ENCODE data around the gene VWF. TPM values are rescaled to one million over a fixed set of nuclear protein-coding genes. Genes with fewer than 3 reads are reported as not detected.

VWF gene
- total and polyA plus RNA-seq, 2 donors (not counting 1 experiment from before 2014, with no cell fraction given): not detected

DNA sequence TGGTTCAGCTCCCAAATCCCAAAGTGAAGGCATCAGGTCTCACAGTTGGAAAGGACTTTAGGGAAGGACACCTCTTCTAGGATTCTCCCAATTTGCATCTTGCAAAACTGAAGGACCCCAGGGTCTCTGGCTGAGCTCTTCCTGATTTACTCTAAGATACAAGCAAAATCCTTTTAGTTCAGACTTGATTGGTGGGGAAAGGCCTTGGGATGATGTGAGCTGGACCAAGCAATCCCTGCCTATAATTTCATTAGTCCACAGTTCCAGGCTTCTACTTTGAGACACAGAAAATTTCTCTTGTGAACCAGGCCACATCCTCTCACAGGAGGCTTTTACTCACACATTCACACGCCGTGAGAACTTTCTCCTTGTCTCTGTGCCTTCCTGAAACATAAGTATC lies 23.6 kb upstream of the VWF start:
- CTCF ChIA-PET: no interaction called here
- H3K4me3 Mint-ChIP-seq: no peak overlapping the region
- ATAC-seq (ENCODE audit: low read depth): no peak

GRCh38 chr12:6146951-6147350 lies 22.5 kb upstream of the VWF start:
- H3K4me3 Mint-ChIP-seq: no peak overlapping the region
- POLR2A ChIA-PET: no interaction called here

More for the DNA sequence above, 23.6 kb upstream of the VWF start:
- POLR2A ChIA-PET: no interaction called here
- Histone ChIP-seq H4K20me1 (ENCODE audit: control insufficient read depth, insufficient read depth, low read length, poor library complexity, severe bottlenecking) (no peaks in the 10 kb centered on the region), H3K9me3 (ENCODE audit: control extremely low read depth in 1 of 3, control insufficient read depth in 2 of 3, insufficient read depth in 1 of 3, low read length in 2 of 3) (no peaks in the 10 kb centered on the region), H3K27ac (ENCODE audit: low read length in 2 of 2) (no peak overlapping the region), H3K4me3 (ENCODE audit: control extremely low read depth in 1 of 5, extremely low read depth in 1 of 5, insufficient read depth in 1 of 5, low read depth in 2 of 5, low read length in 4 of 5) (no peak overlapping the region), H3K9ac (ENCODE audit: low read length) (no peak overlapping the region), H2AFZ (ENCODE audit: insufficient read depth, low read depth, low read length, poor library complexity, severe bottlenecking) (no peak overlapping the region), H3K79me2 (ENCODE audit: control insufficient read depth, insufficient read depth, low read length) (no peaks in the 10 kb centered on the region), H3K4me1 (ENCODE audit: control insufficient read depth in 2 of 2, insufficient read depth in 2 of 2, low read length in 2 of 2) (peaks cover 6 to 12% of the 10 kb centered on the region in 2 donors), H3K4me2 (replicated peaks; ENCODE audit: low read depth, low read length, poor library complexity, severe bottlenecking) (no peak overlapping the region), H3K27me3 (replicated peaks in 1 of 4; ENCODE audit: control extremely low read depth in 1 of 4, control insufficient read depth in 3 of 4, insufficient read depth in 4 of 4, low read length in 3 of 4) (no peaks in the 10 kb centered on the region), H3K36me3 (replicated peaks in 1 of 2; ENCODE audit: control extremely low read depth in 1 of 2, control insufficient read depth in 1 of 2, extremely low read depth in 1 of 2, insufficient read depth in 2 of 2, low read length in 1 of 2) (no peaks in the 10 kb centered on the region)
- WGBS (ENCODE audit: insufficient coverage): no CpG with 5 or more reads among the region's 2 CpGs
- no peaks in the 10 kb centered on the region for H3K9me3 Mint-ChIP-seq (ENCODE audit: insufficient read depth)
- H3K4me1 Mint-ChIP-seq: peaks cover 5% of the 10 kb centered on the region
- no peak for DNase-seq
- peaks cover 6% of the 10 kb centered on the region for H3K27me3 Mint-ChIP-seq
- intact Hi-C loops (cut with micrococcal nuclease): no loop called here
- no peak overlapping the region for H3K27ac Mint-ChIP-seq
- TF ChIP-seq, protein P1, sequence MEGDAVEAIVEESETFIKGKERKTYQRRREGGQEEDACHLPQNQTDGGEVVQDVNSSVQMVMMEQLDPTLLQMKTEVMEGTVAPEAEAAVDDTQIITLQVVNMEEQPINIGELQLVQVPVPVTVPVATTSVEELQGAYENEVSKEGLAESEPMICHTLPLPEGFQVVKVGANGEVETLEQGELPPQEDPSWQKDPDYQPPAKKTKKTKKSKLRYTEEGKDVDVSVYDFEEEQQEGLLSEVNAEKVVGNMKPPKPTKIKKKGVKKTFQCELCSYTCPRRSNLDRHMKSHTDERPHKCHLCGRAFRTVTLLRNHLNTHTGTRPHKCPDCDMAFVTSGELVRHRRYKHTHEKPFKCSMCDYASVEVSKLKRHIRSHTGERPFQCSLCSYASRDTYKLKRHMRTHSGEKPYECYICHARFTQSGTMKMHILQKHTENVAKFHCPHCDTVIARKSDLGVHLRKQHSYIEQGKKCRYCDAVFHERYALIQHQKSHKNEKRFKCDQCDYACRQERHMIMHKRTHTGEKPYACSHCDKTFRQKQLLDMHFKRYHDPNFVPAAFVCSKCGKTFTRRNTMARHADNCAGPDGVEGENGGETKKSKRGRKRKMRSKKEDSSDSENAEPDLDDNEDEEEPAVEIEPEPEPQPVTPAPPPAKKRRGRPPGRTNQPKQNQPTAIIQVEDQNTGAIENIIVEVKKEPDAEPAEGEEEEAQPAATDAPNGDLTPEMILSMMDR (IDR thresholded peaks at IDR 0.05): no peak
- no peak for TF ChIP-seq EZH2 (IDR thresholded peaks at IDR 0.05; ENCODE audit: borderline replicate concordance, insufficient read depth, low read depth, low read length, poor library complexity, severe bottlenecking)

More at GRCh38 chr12:6146951-6147350, 22.5 kb upstream of the VWF start:
- H3K27ac Mint-ChIP-seq: no peak overlapping the region
- H3K9me3 Mint-ChIP-seq (ENCODE audit: insufficient read depth): no peaks in the 10 kb centered on the region
- H3K4me2 ChIP-seq (replicated peaks; ENCODE audit: low read depth, low read length, poor library complexity, severe bottlenecking): no peak overlapping the region
- no peak for DNase-seq
- H3K4me3 ChIP-seq (ENCODE audit: control extremely low read depth in 1 of 5, extremely low read depth in 1 of 5, insufficient read depth in 1 of 5, low read depth in 2 of 5, low read length in 4 of 5): no peak overlapping the region
- H3K27ac ChIP-seq (ENCODE audit: low read length in 2 of 2): no peak overlapping the region
- no peak overlapping the region for H3K9ac ChIP-seq (ENCODE audit: low read length)
- CTCF ChIA-PET: no interaction called here
- H4K20me1 ChIP-seq (ENCODE audit: control insufficient read depth, insufficient read depth, low read length, poor library complexity, severe bottlenecking): no peaks in the 10 kb centered on the region
- WGBS (ENCODE audit: insufficient coverage): 90% methylated on average over 2 of the region's 5 CpGs
- no peak overlapping the region for H2AFZ ChIP-seq (ENCODE audit: insufficient read depth, low read depth, low read length, poor library complexity, severe bottlenecking)
- intact Hi-C loops (cut with micrococcal nuclease): no loop called here
- H3K36me3 ChIP-seq (replicated peaks in 1 of 2; ENCODE audit: control extremely low read depth in 1 of 2, control insufficient read depth in 1 of 2, extremely low read depth in 1 of 2, insufficient read depth in 2 of 2, low read length in 1 of 2): no peaks in the 10 kb centered on the region
- no peak for ATAC-seq (ENCODE audit: low read depth)
- H3K4me1 Mint-ChIP-seq: peaks cover 11% of the 10 kb centered on the region
- peaks cover 0 to 4% (median 0%) of the 10 kb centered on the region in 3 donors for H3K9me3 ChIP-seq (ENCODE audit: control extremely low read depth in 1 of 3, control insufficient read depth in 2 of 3, insufficient read depth in 1 of 3, low read length in 2 of 3)
- peaks cover 9 to 16% of the 10 kb centered on the region in 2 donors for H3K4me1 ChIP-seq (ENCODE audit: control insufficient read depth in 2 of 2, insufficient read depth in 2 of 2, low read length in 2 of 2)
- no peaks in the 10 kb centered on the region for H3K27me3 ChIP-seq (replicated peaks in 1 of 4; ENCODE audit: control extremely low read depth in 1 of 4, control insufficient read depth in 3 of 4, insufficient read depth in 4 of 4, low read length in 3 of 4)
- TF ChIP-seq, protein P1 (IDR thresholded peaks at IDR 0.05): no peak
- TF ChIP-seq EZH2 (IDR thresholded peaks at IDR 0.05; ENCODE audit: borderline replicate concordance, insufficient read depth, low read depth, low read length, poor library complexity, severe bottlenecking): no peak
- peaks cover 8% of the 10 kb centered on the region for H3K27me3 Mint-ChIP-seq
- no peaks in the 10 kb centered on the region for H3K79me2 ChIP-seq (ENCODE audit: control insufficient read depth, insufficient read depth, low read length)
